ENCODE measurements around the gene ACTL7A.
"Not testable (repeated sequence)": the region's sequence is repeated elsewhere in the genome, so short reads cannot be mapped to it uniquely, and the experiment has no call there.

ACTL7A gene

DNA sequence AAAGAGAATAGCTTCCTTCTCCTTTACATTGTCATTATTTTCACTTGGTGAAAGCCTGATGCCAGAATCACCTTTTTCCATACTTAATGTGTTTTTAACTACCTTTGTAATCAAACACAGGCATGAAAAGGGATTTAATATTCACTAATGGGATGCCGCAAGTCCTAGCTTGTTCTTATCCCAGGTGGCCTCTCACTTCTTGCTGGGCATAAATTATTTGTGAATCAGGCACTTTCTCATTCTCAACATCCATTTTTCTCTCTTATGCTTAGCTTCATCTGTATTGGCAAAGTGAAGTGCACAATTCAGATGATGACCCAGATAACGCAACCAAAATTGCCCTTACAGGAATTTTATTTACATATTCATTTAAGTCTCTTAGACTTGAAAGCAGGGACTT lies 17.2 kb upstream of the ACTL7A start:
- POLR2A ChIA-PET = no interaction called here
- H3K4me3 ChIP-seq (ENCODE audit: low read depth, low read length) = no peak overlapping the region
- TF ChIP-seq, protein P1, sequence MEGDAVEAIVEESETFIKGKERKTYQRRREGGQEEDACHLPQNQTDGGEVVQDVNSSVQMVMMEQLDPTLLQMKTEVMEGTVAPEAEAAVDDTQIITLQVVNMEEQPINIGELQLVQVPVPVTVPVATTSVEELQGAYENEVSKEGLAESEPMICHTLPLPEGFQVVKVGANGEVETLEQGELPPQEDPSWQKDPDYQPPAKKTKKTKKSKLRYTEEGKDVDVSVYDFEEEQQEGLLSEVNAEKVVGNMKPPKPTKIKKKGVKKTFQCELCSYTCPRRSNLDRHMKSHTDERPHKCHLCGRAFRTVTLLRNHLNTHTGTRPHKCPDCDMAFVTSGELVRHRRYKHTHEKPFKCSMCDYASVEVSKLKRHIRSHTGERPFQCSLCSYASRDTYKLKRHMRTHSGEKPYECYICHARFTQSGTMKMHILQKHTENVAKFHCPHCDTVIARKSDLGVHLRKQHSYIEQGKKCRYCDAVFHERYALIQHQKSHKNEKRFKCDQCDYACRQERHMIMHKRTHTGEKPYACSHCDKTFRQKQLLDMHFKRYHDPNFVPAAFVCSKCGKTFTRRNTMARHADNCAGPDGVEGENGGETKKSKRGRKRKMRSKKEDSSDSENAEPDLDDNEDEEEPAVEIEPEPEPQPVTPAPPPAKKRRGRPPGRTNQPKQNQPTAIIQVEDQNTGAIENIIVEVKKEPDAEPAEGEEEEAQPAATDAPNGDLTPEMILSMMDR (IDR thresholded peaks at IDR 0.05; ENCODE audit: insufficient read depth, low read length, missing control alignments) = no peak
- CTCF ChIA-PET = no interaction called here
- no peak for DNase-seq (ENCODE audit: low read depth, low spot score)

DNA sequence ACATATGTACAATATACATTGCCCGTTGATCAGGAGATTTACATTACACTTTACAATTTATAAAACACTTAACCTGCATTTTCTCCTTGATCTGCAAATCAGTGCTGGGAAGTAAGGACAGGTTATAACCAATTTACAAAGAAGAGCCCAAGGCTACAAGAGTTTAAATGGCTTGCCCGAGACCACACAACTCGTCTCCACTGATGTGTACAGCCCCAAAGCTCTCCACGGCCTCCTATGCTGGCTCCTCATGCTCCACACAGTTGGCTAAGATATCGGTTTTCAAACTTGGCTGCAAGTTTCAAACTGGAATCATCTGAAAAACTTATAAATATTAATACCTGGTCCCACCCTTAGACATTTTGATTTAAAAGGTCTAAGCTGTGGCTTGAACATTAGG lies 16.6 kb upstream of the ACTL7A start:
- TF ChIP-seq, protein P1 (IDR thresholded peaks at IDR 0.05; ENCODE audit: insufficient read depth, low read length, missing control alignments) = no peak
- no peak for DNase-seq (ENCODE audit: low read depth, low spot score)
- ChIA-PET CTCF (no interaction called here), POLR2A (no interaction called here)
- no peak overlapping the region for H3K4me3 ChIP-seq (ENCODE audit: low read depth, low read length)

DNA sequence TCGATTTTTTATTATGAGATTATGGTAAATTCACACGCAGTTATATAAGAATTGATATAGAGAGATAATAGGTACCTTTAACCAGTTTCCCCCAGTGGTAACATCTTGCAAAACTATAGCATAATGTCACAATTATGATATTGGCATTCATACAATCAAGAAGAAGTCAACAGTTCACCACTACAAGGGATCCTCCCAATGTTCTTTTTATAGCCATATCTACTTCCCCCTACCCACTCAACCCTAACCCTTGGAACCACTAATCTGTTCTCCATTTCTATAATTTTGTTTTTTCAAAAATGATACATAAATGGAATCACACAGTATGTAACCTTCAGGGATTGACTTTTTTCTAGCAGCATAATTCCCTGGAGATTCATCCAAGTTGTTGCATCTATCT lies 16.1 kb upstream of the ACTL7A start:
- DNase-seq (ENCODE audit: low read depth, low spot score) = no peak
- no peak overlapping the region for H3K4me3 ChIP-seq (ENCODE audit: low read depth, low read length)
- TF ChIP-seq, protein P1 (IDR thresholded peaks at IDR 0.05; ENCODE audit: insufficient read depth, low read length, missing control alignments) = no peak
- CTCF ChIA-PET = no interaction called here
- POLR2A ChIA-PET = no interaction called here

DNA sequence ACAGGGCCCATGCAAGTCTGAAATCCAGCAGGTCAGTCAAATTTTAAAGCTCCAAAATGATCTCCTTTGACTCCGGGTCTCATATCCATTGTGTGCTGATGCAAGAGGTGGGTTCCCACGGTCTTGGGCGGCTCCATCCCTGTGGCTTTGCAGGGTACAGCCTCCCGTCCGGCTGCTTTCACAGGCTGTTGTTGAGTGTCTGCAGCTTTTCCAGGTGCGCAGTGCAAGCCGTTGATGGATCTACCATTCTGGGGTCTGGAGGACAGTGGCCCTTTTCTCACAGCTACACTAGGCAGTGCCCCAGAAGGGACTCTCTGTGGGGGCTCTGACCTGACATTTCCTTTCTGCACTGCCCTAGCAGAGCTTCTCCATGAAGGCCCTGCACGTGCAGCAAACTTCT lies 13.8 kb upstream of the ACTL7A start:
- POLR2A ChIA-PET; DNase-seq (ENCODE audit: low read depth, low spot score); CTCF ChIA-PET; H3K4me3 ChIP-seq (ENCODE audit: low read depth, low read length): not testable (repeated sequence)

DNA sequence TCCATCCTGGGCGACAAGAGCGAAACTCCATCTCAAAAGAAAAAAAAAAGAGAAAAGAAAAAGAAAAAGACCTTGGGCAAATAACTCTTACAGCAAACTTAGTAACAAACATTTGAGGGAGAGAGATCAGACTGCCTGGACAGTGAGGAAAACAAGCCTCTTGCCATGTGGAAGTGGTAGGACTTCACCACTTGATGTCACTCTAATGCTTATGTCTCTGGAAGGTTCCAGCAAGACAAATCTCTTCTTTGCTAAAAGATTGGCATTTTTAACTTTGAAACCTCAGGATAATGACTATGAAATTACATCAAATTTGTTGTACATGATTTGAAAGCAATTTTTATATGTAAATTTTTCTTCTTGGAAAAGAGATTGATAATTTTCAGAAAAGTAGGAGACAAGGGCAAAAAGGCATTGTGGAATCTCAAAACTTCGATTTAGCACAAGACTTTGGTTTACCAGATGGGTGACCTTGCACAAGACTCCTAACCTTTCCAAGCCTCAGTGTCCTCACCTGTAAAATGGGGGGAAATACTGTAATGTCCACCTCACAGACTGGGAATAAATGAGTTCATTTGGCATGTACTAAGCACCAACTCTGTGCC lies 11.7 kb upstream of the ACTL7A start:
- no peak overlapping the region for H3K4me3 ChIP-seq (ENCODE audit: low read depth, low read length)
- no peak for DNase-seq (ENCODE audit: low read depth, low spot score)
- TF ChIP-seq, protein P1 (IDR thresholded peaks at IDR 0.05; ENCODE audit: insufficient read depth, low read length, missing control alignments) = peak; percentile 30
- CTCF ChIA-PET = no interaction called here
- POLR2A ChIA-PET = no interaction called here

DNA sequence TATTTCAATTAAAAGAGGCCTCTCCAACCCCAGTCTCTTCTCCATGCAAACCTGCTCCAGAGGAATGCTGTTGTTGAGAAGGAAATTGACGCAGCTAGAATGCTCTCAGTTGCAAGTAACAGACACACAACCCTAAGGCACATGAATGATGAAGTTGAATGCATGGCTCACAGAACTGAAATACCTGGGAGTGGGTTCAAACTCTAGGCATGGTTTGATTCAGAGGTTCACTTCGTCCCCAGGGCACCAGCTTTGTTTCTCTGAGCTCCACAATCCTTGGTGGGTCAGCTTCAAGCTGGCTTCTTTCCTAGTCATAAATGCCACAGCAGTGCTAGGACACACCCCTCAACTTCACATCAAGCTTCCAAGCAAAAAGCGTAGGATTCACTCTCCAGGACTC lies 10.9 kb upstream of the ACTL7A start:
- TF ChIP-seq, protein P1 (IDR thresholded peaks at IDR 0.05; ENCODE audit: insufficient read depth, low read length, missing control alignments) = no peak
- DNase-seq (ENCODE audit: low read depth, low spot score) = no peak
- CTCF ChIA-PET = no interaction called here
- POLR2A ChIA-PET = no interaction called here
- no peak overlapping the region for H3K4me3 ChIP-seq (ENCODE audit: low read depth, low read length)

DNA sequence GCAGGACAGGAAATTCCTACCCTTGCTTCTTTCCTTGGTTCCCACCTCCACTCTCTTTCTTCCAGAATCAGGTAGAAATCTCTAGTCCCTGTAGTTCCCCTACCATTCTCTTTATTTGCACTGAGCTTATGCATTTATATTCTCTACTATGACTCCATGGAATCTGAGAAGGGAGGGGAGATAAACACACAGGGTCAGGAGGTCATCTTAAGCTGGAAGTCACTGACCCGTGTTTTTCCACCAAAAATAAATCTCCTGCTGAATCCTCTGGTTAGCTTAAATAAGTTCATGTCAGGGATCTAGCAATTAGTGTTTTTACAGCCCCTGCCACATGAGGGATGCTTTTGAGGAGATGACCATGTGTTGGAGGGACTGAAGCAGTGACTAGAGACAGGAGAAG lies 10.0 kb upstream of the ACTL7A start:
- H3K4me3 ChIP-seq (ENCODE audit: low read depth, low read length) = no peak overlapping the region
- no peak for DNase-seq (ENCODE audit: low read depth, low spot score)
- POLR2A ChIA-PET = no interaction called here
- TF ChIP-seq, protein P1 (IDR thresholded peaks at IDR 0.05; ENCODE audit: insufficient read depth, low read length, missing control alignments) = no peak
- CTCF ChIA-PET = interaction anchor here (1.0 kb wide), 1 partner anchor 550 kb away, joined by 3 read pairs; no protein-coding TSS in a partner anchor

All from AG04449 (cell line).